ENCODE measurements around the gene PNCK.

The PNCK gene

GRCh38 chrX:153657161-153657560 lies 16.5 kb downstream of the PNCK start:
- no peak for DNase-seq

DNA sequence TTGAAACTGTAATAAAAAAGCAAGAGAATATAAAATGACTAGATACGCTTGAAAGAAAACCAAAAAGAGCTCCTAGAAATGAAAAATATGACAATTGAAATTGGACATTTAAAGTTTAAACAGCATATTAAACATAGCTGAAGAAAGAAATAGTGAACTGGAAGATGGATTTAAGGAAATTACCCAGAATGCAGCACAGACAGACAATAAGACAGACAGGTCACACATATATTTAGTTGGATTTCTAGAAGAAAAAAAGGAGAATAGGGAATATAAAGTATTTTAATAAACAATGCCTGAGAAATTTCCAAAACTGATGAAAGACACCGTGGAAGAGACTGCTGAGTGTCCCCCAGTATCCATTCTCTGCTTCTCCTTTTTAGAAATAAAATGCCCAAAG lies 20.1 kb downstream of the PNCK start:
- DNase-seq, result no peak

GRCh38 chrX:153651540-153652079 lies 22.0 kb downstream of the PNCK start:
- DNase-seq, result no peak

DNA sequence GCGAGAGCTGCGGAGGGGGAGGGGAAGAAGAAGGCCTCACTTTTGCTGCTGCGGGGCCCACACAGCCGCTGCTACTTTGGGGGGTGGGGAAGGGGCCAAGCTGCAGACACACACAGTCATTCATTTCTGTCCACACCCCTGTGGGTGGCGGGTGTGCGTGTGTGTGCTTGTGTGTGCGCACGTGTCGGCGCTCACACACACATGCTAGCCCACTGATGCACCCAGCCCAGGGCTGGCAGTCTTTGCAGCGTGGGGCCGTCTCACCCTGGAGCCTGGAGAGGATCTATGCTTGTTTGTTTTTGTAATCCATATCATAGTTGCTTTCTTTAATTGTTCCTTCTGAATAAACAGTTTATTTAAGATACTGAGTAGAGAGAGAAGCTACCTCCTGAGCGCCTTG lies 22.7 kb downstream of the PNCK start:
- DNase-seq, result no peak

DNA sequence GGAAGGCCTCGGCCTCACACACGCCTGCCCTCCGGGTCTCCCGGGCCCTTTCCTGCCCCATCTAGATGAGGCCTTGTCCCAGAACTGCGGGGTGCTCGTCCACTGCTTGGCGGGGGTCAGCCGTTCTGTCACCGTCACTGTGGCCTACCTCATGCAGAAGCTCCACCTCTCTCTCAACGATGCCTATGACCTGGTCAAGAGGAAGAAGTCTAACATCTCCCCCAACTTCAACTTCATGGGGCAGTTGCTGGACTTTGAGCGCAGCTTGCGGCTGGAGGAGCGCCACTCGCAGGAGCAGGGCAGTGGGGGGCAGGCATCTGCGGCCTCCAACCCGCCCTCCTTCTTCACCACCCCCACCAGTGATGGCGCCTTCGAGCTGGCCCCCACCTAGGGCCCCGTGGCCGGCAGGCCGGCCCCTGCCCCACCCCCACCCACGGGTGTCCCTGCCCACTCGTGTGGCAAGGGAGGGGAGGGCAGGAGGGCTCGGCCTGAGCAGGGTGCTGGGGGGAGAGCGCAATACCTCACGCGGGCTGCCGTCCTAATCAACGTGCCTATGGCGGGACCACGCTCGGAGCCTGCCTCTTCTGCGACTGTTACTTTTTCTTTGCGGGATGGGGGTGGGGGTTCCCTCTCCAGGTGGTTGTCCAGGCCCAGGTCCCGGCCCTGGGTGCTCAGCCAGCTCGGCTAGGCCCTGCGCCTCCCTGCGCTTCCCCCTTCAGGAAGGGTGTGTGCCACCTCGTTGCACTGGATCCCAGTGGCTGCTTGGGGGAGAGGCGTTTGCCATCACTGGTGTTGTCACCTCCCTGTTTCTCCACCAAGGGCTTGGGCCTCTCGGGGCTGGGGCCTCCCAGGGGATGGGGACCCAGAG lies 23.5 kb downstream of the PNCK start:
- no peak for DNase-seq

GRCh38 chrX:153649178-153649914 lies 24.3 kb downstream of the PNCK start:
- DNase-seq, result no peak

GRCh38 chrX:153648358-153649177 lies 25.0 kb downstream of the PNCK start:
- no peak for DNase-seq

- no peak for DNase-seq
Measured at GRCh38 chrX:153647461-153648357, 25.9 kb downstream of the PNCK start.

- peak; percentile 35 for DNase-seq
Measured at GRCh38 chrX:153646620-153647373, 26.8 kb downstream of the PNCK start, which contains the start of gene DUSP9. Gene DUSP9, plus strand, starts transcription at chrX:153647203. Its CDS starts 751 bp downstream, at chrX:153647954.

DNA sequence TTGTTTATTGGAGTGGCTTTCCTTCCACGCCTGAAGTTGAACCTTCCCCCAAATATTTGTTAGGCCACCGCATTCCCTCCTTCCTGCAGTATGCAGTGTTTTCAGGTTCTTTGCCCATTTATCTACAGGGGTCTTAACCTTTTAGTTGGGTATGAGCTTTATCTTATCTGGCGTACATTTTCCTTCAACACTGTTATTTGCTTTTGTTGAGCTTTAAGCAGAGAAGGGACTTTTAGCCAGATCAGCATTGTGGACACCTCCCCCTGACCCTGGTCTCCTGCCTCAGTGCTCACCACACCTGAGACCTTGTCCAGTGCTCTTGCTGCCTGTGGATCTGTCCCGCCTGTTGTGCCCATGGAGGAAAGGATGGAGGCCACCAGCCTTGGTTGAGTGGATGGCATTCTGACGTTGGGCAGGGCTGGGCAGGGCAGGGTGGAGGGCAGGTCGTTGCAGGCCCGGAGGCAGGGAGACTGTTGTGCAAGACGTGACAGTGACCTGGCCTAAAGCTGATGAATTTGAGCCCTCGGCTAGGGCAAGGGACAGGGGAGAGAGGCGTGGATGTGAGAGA lies 27.6 kb downstream of the PNCK start:
- no peak for DNase-seq

GRCh38 chrX:153645151-153645550 lies 28.5 kb downstream of the PNCK start:
- no peak for DNase-seq

DNA sequence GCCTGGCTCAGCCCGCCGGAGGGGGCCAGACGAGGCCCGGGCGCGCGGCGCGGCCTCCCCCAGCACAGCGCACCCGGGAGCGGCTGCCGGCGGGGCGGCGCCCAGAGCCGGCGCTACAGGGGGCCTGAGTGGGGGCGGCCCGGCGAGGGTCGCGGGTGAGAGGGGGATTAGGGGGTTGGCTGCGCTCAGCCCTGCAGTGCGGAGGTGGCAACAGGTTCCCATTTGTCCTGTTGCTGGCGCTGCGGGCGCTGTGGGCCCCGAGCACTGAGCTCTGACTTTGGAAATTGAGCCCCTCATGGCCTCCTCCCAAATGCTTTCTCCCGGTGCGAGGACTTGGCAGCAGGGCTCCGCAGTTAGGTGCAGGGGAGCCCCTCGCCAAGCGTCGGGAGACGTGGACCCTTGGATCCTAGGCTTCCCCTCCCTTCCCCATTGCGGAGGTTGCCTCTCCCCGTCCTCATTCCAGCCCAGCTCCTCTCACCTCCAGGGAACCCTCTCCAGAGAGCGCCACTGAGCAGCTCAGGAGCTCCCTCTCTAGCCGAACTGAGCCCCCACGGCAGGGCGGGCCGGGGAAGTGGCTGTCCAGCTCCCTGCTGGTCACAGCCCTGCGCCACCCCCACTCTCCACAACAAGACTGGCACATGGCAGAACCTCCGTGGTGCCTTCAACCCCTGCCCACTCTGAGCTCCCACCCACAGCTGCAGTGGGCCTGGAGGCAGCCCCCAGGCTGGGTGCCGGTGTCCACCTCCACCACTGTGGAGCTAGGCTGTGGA lies 29.1 kb downstream of the PNCK start:
- no peak for DNase-seq

GRCh38 chrX:153643431-153644351 lies 29.9 kb downstream of the PNCK start:
- DNase-seq, result no peak

GRCh38 chrX:153642655-153643430 lies 30.8 kb downstream of the PNCK start:
- no peak for DNase-seq

- DNase-seq, result no peak
Measured at GRCh38 chrX:153642051-153642654, 31.5 kb downstream of the PNCK start.

GRCh38 chrX:153641627-153642026 lies 32.0 kb downstream of the PNCK start:
- no peak for DNase-seq

All from NCI-H1048 (cell line).